CD14-positive monocyte (primary cell): ENCODE measurements around the gene CRTC2. TPM values are rescaled to one million over a fixed set of nuclear protein-coding genes. Genes with fewer than 3 reads are reported as not detected.
A peak's percentile ranks its signal among the peaks of the same experiment; 100 is the strongest.

Experiments
- DNase-seq, 3 donors: peaks; one replicate each; pipeline ENCODE4 v3.0.0-alpha.2; 2011 to 2022
- H2AFZ ChIP-seq: 2 replicates; pipeline ENCODE4 v1.6.0; 2012; ENCODE audit warnings: mild to moderate bottlenecking, low read depth, low read length, inconsistent platforms; ENCODE audit not compliant: insufficient read depth, poor library complexity, severe bottlenecking
- H3K27ac ChIP-seq, 2 donors: 1 replicate in 1 of 2; 2 replicates in 1 of 2; pipeline ENCODE4 v1.5.1; 2012 to 2013; ENCODE audit warnings: low read length in 2 of 2, control low read depth in 1 of 2, inconsistent platforms in 1 of 2, low read depth in 1 of 2, mild to moderate bottlenecking in 1 of 2
- H3K27me3 ChIP-seq, 2 donors: one replicate each; pipeline versions ENCODE4 v1.6.0 to v1.6.1; 2011 to 2013; ENCODE audit warnings: low read length in 2 of 2; ENCODE audit not compliant: control insufficient read depth in 2 of 2, insufficient read depth in 2 of 2
- H3K36me3 ChIP-seq, 2 donors: replicated peaks in 1 of 2; 1 replicate in 1 of 2; 2 replicates in 1 of 2; pipeline versions ENCODE4 v1.5.1 to v1.6.1; 2012 to 2013; ENCODE audit warnings: low read length in 2 of 2, control low read depth in 1 of 2, inconsistent platforms in 1 of 2, mild to moderate bottlenecking in 1 of 2; ENCODE audit not compliant: insufficient read depth in 2 of 2, control insufficient read depth in 1 of 2
- H3K4me1 ChIP-seq, 2 donors: 1 replicate in 1 of 2; 2 replicates in 1 of 2; pipeline versions ENCODE4 v1.5.1 to v1.6.1; 2012 to 2013; ENCODE audit warnings: low read length in 2 of 2, control low read depth in 1 of 2, inconsistent platforms in 1 of 2, mild to moderate bottlenecking in 1 of 2, moderate library complexity in 1 of 2; ENCODE audit not compliant: insufficient read depth in 2 of 2, control insufficient read depth in 1 of 2
- H3K4me2 ChIP-seq: replicated peaks from 2 replicates; pipeline ENCODE3; 2012; ENCODE audit warnings: low read length, moderate library complexity, mild to moderate bottlenecking; ENCODE audit not compliant: poor library complexity, severe bottlenecking; ENCODE audit errors: extremely low read depth
- H3K4me3 ChIP-seq, 3 experiments: fragments of 200-600 bp in 1 of 3; sonication (generic) in 1 of 3; replicated peaks in 1 of 3; 1 replicate in 2 of 3; 2 replicates in 1 of 3; pipeline ENCODE4 v1.5.1; 2011 to 2013; ENCODE audit warnings: low read length in 3 of 3, mild to moderate bottlenecking in 3 of 3, control low read depth in 2 of 3, low read depth in 2 of 3, inconsistent platforms in 1 of 3, moderate library complexity in 1 of 3
- H3K79me2 ChIP-seq: 2 replicates; pipeline ENCODE4 v1.6.0; 2012; ENCODE audit warnings: mild to moderate bottlenecking, control low read depth, inconsistent platforms, low read length, moderate library complexity; ENCODE audit not compliant: insufficient read depth
- H3K9ac ChIP-seq: 2 replicates; pipeline ENCODE4 v1.6.0; 2017; ENCODE audit warnings: low read length, mild to moderate bottlenecking; ENCODE audit not compliant: insufficient read depth, poor library complexity, severe bottlenecking
- H3K9me3 ChIP-seq, 2 donors: replicated peaks in 1 of 2; 1 replicate in 1 of 2; 2 replicates in 1 of 2; pipeline versions ENCODE4 v1.5.1 to v1.6.1; 2012 to 2013; ENCODE audit warnings: low read length in 2 of 2, control low read depth in 1 of 2; ENCODE audit not compliant: control insufficient read depth in 1 of 2, insufficient read depth in 1 of 2
- H4K20me1 ChIP-seq: 2 replicates; pipeline ENCODE4 v1.6.0; 2012; ENCODE audit warnings: mild to moderate bottlenecking, low read length, control low read depth, moderate library complexity; ENCODE audit not compliant: insufficient read depth
- H3K27ac Mint-ChIP-seq, 7 donors: one replicate each; pipeline ENCODE4 v1.8.0; 2020; ENCODE audit warnings: mild to moderate bottlenecking in 7 of 7, mixed read lengths in 7 of 7, moderate library complexity in 6 of 7, inconsistent platforms in 2 of 7
- H3K27me3 Mint-ChIP-seq, 3 donors: one replicate each; pipeline ENCODE4 v1.8.0; 2021 to 2022; ENCODE audit warnings: low read depth in 3 of 3, mild to moderate bottlenecking in 3 of 3, mixed read lengths in 3 of 3, moderate library complexity in 3 of 3, inconsistent platforms in 1 of 3
- H3K36me3 Mint-ChIP-seq, 2 donors: one replicate each; pipeline ENCODE4 v1.8.0; 2020; ENCODE audit warnings: mixed read lengths in 2 of 2, inconsistent platforms in 1 of 2, mild to moderate bottlenecking in 1 of 2
- H3K4me1 Mint-ChIP-seq: one replicate; pipeline ENCODE4 v1.8.0; 2020; ENCODE audit warnings: mild to moderate bottlenecking, mixed read lengths
- H3K4me3 Mint-ChIP-seq, 2 donors: one replicate each; pipeline ENCODE4 v1.8.0; 2020; ENCODE audit warnings: mild to moderate bottlenecking in 2 of 2, mixed read lengths in 2 of 2, moderate library complexity in 1 of 2
- H3K9me3 Mint-ChIP-seq, 7 donors: one replicate each; pipeline ENCODE4 v1.8.0; 2020 to 2022; ENCODE audit warnings: mixed read lengths in 7 of 7, mild to moderate bottlenecking in 6 of 7, moderate library complexity in 6 of 7, inconsistent platforms in 2 of 7
- WGBS: methylation state at CpG from one replicate; pipeline ENCODE4 v1.1.5; 2013; ENCODE audit warnings: missing lambda C conversion rate; ENCODE audit not compliant: insufficient coverage; 5-methylcytosine and 5-hydroxymethylcytosine counted together
- intact Hi-C, 2 donors: fragments of 100-400 bp; cut with micrococcal nuclease; formaldehyde crosslinking; loops; one replicate each; pipeline versions ENCODE4 v1.15.0 to v1.15.1; 2023
- polyA plus RNA-seq, 3 donors: library from polyadenylated mRNA; depleted of rRNA in 1 of 3; unstranded in 2 of 3; stranded (reverse) in 1 of 3; fragments of 300-500 nt in 2 of 3; fragments of >200 nt in 1 of 3; fragmentation: Illumina TruSeq in 2 of 3; gene quantifications; 1 replicate in 2 of 3; 2 replicates in 1 of 3; pipeline ENCODE4 v1.2.3, GENCODE V29; 2012 to 2021
- TF ChIP-seq, protein P1 (sequence below): fragments of 200-600 bp; IDR thresholded peaks from one replicate; pipeline ENCODE4 v1.8.0; 2022; ENCODE audit warnings: antibody characterized with exemption, mild to moderate bottlenecking

The CRTC2 gene
- polyA plus RNA-seq, 3 donors = 13.7 to 86.0 (median 21.2) TPM

DNA sequence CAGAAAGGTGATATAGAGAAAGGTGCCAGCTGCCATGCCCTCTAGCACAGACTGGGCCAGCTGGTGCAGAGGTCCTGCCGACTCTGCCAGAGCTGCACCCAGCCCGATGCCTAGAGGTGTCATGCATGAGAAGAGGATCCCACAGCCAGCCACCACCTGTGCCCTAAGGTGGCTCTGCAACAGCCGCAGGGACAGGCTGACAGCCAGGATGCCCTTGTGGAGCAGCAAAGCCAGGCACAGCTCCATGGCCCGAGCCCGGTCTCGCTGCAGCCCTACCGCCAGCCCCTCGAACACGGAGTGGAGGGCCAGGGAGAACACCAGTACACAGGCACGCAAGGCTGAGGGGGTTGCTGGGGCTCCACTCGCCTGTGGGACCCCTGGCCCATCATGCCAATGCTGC lies 1.8 kb upstream of the CRTC2 start:
- Histone ChIP-seq H3K4me1 (peaks cover 62 to 77% of the 10 kb centered on the region in 2 donors), H3K36me3 (peaks cover 10 to 27% of the 10 kb centered on the region in 2 donors), H3K27ac (peak overlapping the region in 1 of 2 donors; percentile 11), H3K9me3 (no peaks in the 10 kb centered on the region), H2AFZ (no peak overlapping the region), H4K20me1 (peaks cover 42% of the 10 kb centered on the region), H3K79me2 (peaks cover 83% of the 10 kb centered on the region), H3K27me3 (no peaks in the 10 kb centered on the region), H3K9ac (no peak overlapping the region), H3K4me3 (no peak overlapping the region), H3K4me2 (no peak overlapping the region)
- no peaks in the 10 kb centered on the region for H3K27me3 Mint-ChIP-seq
- H3K9me3 Mint-ChIP-seq = peaks cover 0 to 4% (median 0%) of the 10 kb centered on the region in 7 donors
- intact Hi-C loops = loop anchor here in 1 of 2 donors (5.0 kb wide), 1 partner anchor 168 kb away; no protein-coding TSS in a partner anchor
- peaks cover 65% of the 10 kb centered on the region for H3K4me1 Mint-ChIP-seq
- H3K36me3 Mint-ChIP-seq = peaks cover 17 to 31% of the 10 kb centered on the region in 2 donors
- no peak overlapping the region for H3K4me3 Mint-ChIP-seq
- WGBS = 98% methylated on average over 11 of the region's 11 CpGs
- TF ChIP-seq, protein P1, sequence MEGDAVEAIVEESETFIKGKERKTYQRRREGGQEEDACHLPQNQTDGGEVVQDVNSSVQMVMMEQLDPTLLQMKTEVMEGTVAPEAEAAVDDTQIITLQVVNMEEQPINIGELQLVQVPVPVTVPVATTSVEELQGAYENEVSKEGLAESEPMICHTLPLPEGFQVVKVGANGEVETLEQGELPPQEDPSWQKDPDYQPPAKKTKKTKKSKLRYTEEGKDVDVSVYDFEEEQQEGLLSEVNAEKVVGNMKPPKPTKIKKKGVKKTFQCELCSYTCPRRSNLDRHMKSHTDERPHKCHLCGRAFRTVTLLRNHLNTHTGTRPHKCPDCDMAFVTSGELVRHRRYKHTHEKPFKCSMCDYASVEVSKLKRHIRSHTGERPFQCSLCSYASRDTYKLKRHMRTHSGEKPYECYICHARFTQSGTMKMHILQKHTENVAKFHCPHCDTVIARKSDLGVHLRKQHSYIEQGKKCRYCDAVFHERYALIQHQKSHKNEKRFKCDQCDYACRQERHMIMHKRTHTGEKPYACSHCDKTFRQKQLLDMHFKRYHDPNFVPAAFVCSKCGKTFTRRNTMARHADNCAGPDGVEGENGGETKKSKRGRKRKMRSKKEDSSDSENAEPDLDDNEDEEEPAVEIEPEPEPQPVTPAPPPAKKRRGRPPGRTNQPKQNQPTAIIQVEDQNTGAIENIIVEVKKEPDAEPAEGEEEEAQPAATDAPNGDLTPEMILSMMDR = no peak
- no peak for DNase-seq
- H3K27ac Mint-ChIP-seq = peak overlapping the region in 5 of 7 donors; percentile 30 to 92 (median 70)

DNA sequence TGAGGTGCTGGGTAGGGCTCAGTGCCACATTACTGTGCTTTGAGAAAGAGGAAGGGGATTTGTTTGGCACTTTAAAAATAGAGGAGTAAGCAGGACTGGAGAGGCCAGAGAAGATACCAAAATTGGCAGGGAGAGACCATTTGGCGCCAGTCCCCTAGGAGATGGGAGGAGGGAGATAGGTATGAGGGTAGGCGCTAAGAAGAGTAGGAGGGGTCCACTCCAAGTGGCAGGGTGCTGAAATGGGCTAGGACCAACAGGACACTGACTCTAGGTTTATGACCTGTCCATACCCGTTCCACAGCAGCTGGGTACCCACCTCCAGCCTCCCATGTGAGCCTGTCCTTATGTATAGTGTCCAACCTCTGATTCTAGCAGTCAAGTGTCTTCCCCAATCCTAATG lies 1.0 kb upstream of the CRTC2 start:
- Mint-ChIP-seq H3K36me3 (peaks cover 22 to 39% of the 10 kb centered on the region in 2 donors), H3K9me3 (peaks cover 0 to 4% (median 0%) of the 10 kb centered on the region in 7 donors), H3K27me3 (no peaks in the 10 kb centered on the region), H3K4me1 (peaks cover 64% of the 10 kb centered on the region), H3K27ac (peak overlapping the region in 6 of 7 donors; percentile 52 to 98 (median 76)), H3K4me3 (peak overlapping the region in 1 of 2 donors; percentile 98)
- intact Hi-C loops = loop anchor here in 1 of 2 donors (5.0 kb wide), 1 partner anchor 37 kb away; the partner anchor contains the start of gene GATAD2B
- Histone ChIP-seq H3K4me1 (peaks cover 60 to 74% of the 10 kb centered on the region in 2 donors), H3K27me3 (no peaks in the 10 kb centered on the region), H3K27ac (peak overlapping the region; percentile 7 to 11), H2AFZ (no peak overlapping the region), H3K4me2 (no peak overlapping the region), H4K20me1 (peaks cover 49% of the 10 kb centered on the region), H3K4me3 (peak overlapping the region in 1 of 3 experiments; percentile 97), H3K9ac (no peak overlapping the region), H3K9me3 (no peaks in the 10 kb centered on the region), H3K79me2 (peaks cover 84% of the 10 kb centered on the region), H3K36me3 (peaks cover 16 to 35% of the 10 kb centered on the region in 2 donors)
- WGBS = 83% methylated on average over 1 of the region's 3 CpGs
- no peak for DNase-seq
- TF ChIP-seq, protein P1 = no peak
